Nephron (organoid): ENCODE measurements around the gene ADARB2.

Source experiments
- H3K27ac Mint-ChIP-seq, 3 experiments: 2 replicates each; pipeline ENCODE4 v1.8.0; 2020; ENCODE audit warnings: mixed read lengths in 3 of 3, mild to moderate bottlenecking in 2 of 3, moderate library complexity in 1 of 3
- H3K27me3 Mint-ChIP-seq: 2 replicates; pipeline ENCODE4 v1.8.0; 2021; ENCODE audit warnings: low read depth, mild to moderate bottlenecking, moderate library complexity, mixed read lengths
- H3K36me3 Mint-ChIP-seq: 2 replicates; pipeline ENCODE4 v1.8.0; 2020; ENCODE audit warnings: low read depth, mixed read lengths
- H3K4me1 Mint-ChIP-seq: 2 replicates; pipeline ENCODE4 v1.8.0; 2020; ENCODE audit warnings: mixed read lengths
- H3K4me3 Mint-ChIP-seq, 3 experiments: 2 replicates each; pipeline ENCODE4 v1.8.0; 2020; ENCODE audit warnings: mild to moderate bottlenecking in 3 of 3, mixed read lengths in 3 of 3, moderate library complexity in 2 of 3
- H3K9me3 Mint-ChIP-seq: 2 replicates; pipeline ENCODE4 v1.8.0; 2020; ENCODE audit warnings: mixed read lengths
- CTCF ChIP-seq, 3 experiments: fragments of 200-600 bp; sonication (generic); IDR thresholded peaks; one replicate each; pipeline ENCODE4 v1.5.0; 2021; ENCODE audit warnings: antibody characterized with exemption in 3 of 3; ENCODE audit not compliant: unreplicated experiment in 3 of 3

ADARB2 gene

GRCh38 chr10:1426786-1427185, 310.5 kb downstream of the ADARB2 start:
- no peak overlapping the region for H3K4me3 Mint-ChIP-seq
- H3K27me3 Mint-ChIP-seq, result no peaks in the 10 kb centered on the region
- H3K36me3 Mint-ChIP-seq, result peaks cover 3% of the 10 kb centered on the region
- H3K9me3 Mint-ChIP-seq, result peaks cover 11% of the 10 kb centered on the region
- no peak for TF ChIP-seq CTCF (IDR thresholded peaks at IDR 0.05; ENCODE audit: unreplicated experiment in 3 of 3)
- peaks cover under 1% of the 10 kb centered on the region for H3K4me1 Mint-ChIP-seq
- no peak overlapping the region for H3K27ac Mint-ChIP-seq

GRCh38 chr10:1425879-1426278, 311.4 kb downstream of the ADARB2 start:
- peaks cover 3% of the 10 kb centered on the region for H3K36me3 Mint-ChIP-seq
- no peak for TF ChIP-seq CTCF (IDR thresholded peaks at IDR 0.05; ENCODE audit: unreplicated experiment in 3 of 3)
- H3K27me3 Mint-ChIP-seq, result peaks cover 4% of the 10 kb centered on the region
- peaks cover 11% of the 10 kb centered on the region for H3K9me3 Mint-ChIP-seq
- no peak overlapping the region for H3K4me3 Mint-ChIP-seq
- peaks cover 9% of the 10 kb centered on the region for H3K4me1 Mint-ChIP-seq
- no peak overlapping the region for H3K27ac Mint-ChIP-seq

GRCh38 chr10:1424648-1425047, 312.7 kb downstream of the ADARB2 start:
- TF ChIP-seq CTCF (IDR thresholded peaks at IDR 0.05; ENCODE audit: unreplicated experiment in 3 of 3), result no peak
- H3K9me3 Mint-ChIP-seq, result no peaks in the 10 kb centered on the region
- peaks cover 20% of the 10 kb centered on the region for H3K4me1 Mint-ChIP-seq
- no peak overlapping the region for H3K4me3 Mint-ChIP-seq
- H3K27me3 Mint-ChIP-seq, result peaks cover 13% of the 10 kb centered on the region
- H3K36me3 Mint-ChIP-seq, result no peaks in the 10 kb centered on the region
- no peak overlapping the region for H3K27ac Mint-ChIP-seq

- no peak overlapping the region for H3K27ac Mint-ChIP-seq
- no peaks in the 10 kb centered on the region for H3K9me3 Mint-ChIP-seq
Measured at GRCh38 chr10:1423676-1424253, 313.6 kb downstream of the ADARB2 start.

DNA sequence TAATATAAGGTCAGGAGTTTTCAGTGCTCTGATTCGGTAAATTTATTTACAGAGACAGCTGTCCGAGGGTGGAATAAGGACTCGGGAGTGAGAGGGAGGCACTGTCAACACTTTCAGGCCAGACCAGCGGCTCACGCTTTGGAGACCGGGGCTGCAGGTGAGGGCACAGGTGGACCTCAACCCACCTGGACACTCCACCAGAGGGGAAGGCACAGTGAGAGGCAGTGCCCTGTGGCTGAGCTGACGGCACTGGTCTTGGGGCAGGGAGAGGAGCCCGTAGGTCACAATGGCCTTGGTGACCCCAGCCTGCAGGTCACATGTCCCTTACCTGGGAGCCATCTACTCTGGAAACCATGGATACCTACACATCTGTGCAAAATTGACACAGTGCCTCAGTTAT, 315.1 kb downstream of the ADARB2 start:
- peaks cover 16% of the 10 kb centered on the region for H3K27me3 Mint-ChIP-seq
- no peaks in the 10 kb centered on the region for H3K36me3 Mint-ChIP-seq
- no peaks in the 10 kb centered on the region for H3K9me3 Mint-ChIP-seq
- no peak for TF ChIP-seq CTCF (IDR thresholded peaks at IDR 0.05; ENCODE audit: unreplicated experiment in 3 of 3)
- peaks cover 20% of the 10 kb centered on the region for H3K4me1 Mint-ChIP-seq
- no peak overlapping the region for H3K4me3 Mint-ChIP-seq
- H3K27ac Mint-ChIP-seq, result no peak overlapping the region

More at GRCh38 chr10:1423676-1424253, 313.6 kb downstream of the ADARB2 start:
- peaks cover 20% of the 10 kb centered on the region for H3K4me1 Mint-ChIP-seq
- H3K4me3 Mint-ChIP-seq, result no peak overlapping the region
- H3K36me3 Mint-ChIP-seq, result no peaks in the 10 kb centered on the region
- no peak for TF ChIP-seq CTCF (IDR thresholded peaks at IDR 0.05; ENCODE audit: unreplicated experiment in 3 of 3)
- H3K27me3 Mint-ChIP-seq, result peaks cover 13% of the 10 kb centered on the region

- Mint-ChIP-seq H3K4me1 (peaks cover 20% of the 10 kb centered on the region), H3K9me3 (no peaks in the 10 kb centered on the region), H3K4me3 (peak overlapping the region; percentile 52 to 75 (median 69)), H3K27ac (peak overlapping the region in 1 of 3 experiments; percentile 17), H3K36me3 (no peaks in the 10 kb centered on the region), H3K27me3 (peaks cover 16% of the 10 kb centered on the region)
- peak; percentile 67 to 75 (median 71) for TF ChIP-seq CTCF (IDR thresholded peaks at IDR 0.05; ENCODE audit: unreplicated experiment in 3 of 3)
Measured at GRCh38 chr10:1420661-1421362, 316.5 kb downstream of the ADARB2 start.
